ENCODE data around the gene TCF7L1.
A peak's percentile ranks its signal among the peaks of the same experiment; 100 is the strongest.

The TCF7L1 gene

DNA sequence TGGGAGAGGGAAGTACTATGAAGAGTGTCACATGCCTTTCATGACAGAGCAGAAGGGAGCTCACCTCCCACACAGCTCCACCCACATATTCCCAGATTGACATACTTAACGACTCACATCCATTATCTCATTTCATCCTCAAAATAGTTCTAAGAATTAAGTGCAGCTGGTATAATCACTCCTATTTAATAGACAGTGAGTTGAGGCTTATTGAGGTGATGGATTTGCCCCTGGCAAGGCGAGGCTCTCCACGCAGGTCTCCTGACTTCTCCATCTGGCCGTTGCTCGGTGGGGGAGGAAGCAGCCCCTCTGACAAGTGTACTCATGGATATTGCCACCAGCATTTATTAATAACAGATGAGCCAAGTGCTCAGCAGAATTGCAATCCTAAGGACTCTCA is 113.2 kb downstream of the TCF7L1 start:
- TF ChIP-seq PPARA (CRISPR knock-in tag; IDR thresholded peaks at IDR 0.05; ENCODE audit: borderline replicate concordance) (no peak), TOX (CRISPR knock-in tag; IDR thresholded peaks at IDR 0.05; ENCODE audit: borderline replicate concordance) (no peak), TSHZ2 (CRISPR knock-in tag; IDR thresholded peaks at IDR 0.05) (0 out of 2 replicates have a peak, but pooled peaks have one; percentile 23), ESRRG (CRISPR knock-in tag; IDR thresholded peaks at IDR 0.05) (no peak), ARNTL (CRISPR knock-in tag; IDR thresholded peaks at IDR 0.05; ENCODE audit: borderline replicate concordance, low read depth) (no peak), POU6F1 (CRISPR knock-in tag; IDR thresholded peaks at IDR 0.05; ENCODE audit: borderline replicate concordance, low read depth) (no peak), ZC3H10 (CRISPR knock-in tag; IDR thresholded peaks at IDR 0.05) (no peak), TCF4 (CRISPR knock-in tag; IDR thresholded peaks at IDR 0.05; ENCODE audit: borderline replicate concordance) (peak; percentile 58; the same call in 1 of the 2 replicates), CSDC2 (CRISPR knock-in tag; IDR thresholded peaks at IDR 0.05) (no peak), OSR1 (CRISPR knock-in tag; IDR thresholded peaks at IDR 0.05) (no peak)
- TF ChIP-seq, protein P1, sequence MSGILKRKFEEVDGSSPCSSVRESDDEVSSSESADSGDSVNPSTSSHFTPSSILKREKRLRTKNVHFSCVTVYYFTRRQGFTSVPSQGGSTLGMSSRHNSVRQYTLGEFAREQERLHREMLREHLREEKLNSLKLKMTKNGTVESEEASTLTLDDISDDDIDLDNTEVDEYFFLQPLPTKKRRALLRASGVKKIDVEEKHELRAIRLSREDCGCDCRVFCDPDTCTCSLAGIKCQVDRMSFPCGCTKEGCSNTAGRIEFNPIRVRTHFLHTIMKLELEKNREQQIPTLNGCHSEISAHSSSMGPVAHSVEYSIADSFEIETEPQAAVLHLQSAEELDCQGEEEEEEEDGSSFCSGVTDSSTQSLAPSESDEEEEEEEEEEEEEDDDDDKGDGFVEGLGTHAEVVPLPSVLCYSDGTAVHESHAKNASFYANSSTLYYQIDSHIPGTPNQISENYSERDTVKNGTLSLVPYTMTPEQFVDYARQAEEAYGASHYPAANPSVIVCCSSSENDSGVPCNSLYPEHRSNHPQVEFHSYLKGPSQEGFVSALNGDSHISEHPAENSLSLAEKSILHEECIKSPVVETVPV (CRISPR knock-in tag; IDR thresholded peaks at IDR 0.05) = no peak
- ATAC-seq = peak; percentile 46

DNA sequence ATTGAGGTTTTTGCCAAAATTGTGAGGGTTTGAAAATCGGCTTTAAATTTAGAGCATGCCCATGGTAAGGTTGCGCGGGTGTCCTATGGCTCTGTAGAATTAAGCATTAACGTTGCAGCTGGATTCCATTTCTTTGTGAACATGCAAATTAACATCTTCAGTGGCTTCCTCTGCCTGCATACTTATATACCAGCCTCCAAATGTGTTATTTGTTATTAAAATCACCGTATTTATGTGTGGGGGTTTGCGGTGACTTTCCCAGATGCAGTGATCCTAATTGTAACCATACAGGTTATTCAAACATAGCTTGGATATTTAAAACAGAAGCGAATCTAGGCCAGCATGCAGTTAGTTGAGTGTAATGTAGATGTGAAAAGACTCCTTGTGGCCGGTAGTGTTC is 114.4 kb downstream of the TCF7L1 start:
- no peak for ATAC-seq
- TF ChIP-seq BACH2 (CRISPR knock-in tag; IDR thresholded peaks at IDR 0.05; ENCODE audit: borderline replicate concordance) = no peak
- TF ChIP-seq ZFP3 (CRISPR knock-in tag; IDR thresholded peaks at IDR 0.05) = no peak
- no peak for TF ChIP-seq ISL1 (CRISPR knock-in tag; IDR thresholded peaks at IDR 0.05)
- no peak for TF ChIP-seq ZC3H10 (CRISPR knock-in tag; IDR thresholded peaks at IDR 0.05)
- TF ChIP-seq, protein P2, sequence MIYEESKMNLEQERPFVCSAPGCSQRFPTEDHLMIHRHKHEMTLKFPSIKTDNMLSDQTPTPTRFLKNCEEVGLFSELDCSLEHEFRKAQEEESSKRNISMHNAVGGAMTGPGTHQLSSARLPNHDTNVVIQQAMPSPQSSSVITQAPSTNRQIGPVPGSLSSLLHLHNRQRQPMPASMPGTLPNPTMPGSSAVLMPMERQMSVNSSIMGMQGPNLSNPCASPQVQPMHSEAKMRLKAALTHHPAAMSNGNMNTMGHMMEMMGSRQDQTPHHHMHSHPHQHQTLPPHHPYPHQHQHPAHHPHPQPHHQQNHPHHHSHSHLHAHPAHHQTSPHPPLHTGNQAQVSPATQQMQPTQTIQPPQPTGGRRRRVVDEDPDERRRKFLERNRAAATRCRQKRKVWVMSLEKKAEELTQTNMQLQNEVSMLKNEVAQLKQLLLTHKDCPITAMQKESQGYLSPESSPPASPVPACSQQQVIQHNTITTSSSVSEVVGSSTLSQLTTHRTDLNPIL (CRISPR knock-in tag; IDR thresholded peaks at IDR 0.05; ENCODE audit: low read depth) = no peak
- no peak for TF ChIP-seq ZFP30 (CRISPR knock-in tag; IDR thresholded peaks at IDR 0.05)
- no peak for TF ChIP-seq ZNF70 (CRISPR knock-in tag; IDR thresholded peaks at IDR 0.05)
- no peak for TF ChIP-seq ARNTL (CRISPR knock-in tag; IDR thresholded peaks at IDR 0.05; ENCODE audit: borderline replicate concordance, low read depth)
- no peak for TF ChIP-seq PPARA (CRISPR knock-in tag; IDR thresholded peaks at IDR 0.05; ENCODE audit: borderline replicate concordance)
- TF ChIP-seq POU6F1 (CRISPR knock-in tag; IDR thresholded peaks at IDR 0.05; ENCODE audit: borderline replicate concordance, low read depth) = no peak
- TF ChIP-seq SNAI2 (CRISPR knock-in tag; IDR thresholded peaks at IDR 0.05) = no peak
- no peak for TF ChIP-seq TCF4 (CRISPR knock-in tag; IDR thresholded peaks at IDR 0.05; ENCODE audit: borderline replicate concordance)
- no peak for TF ChIP-seq PATZ1 (CRISPR knock-in tag; IDR thresholded peaks at IDR 0.05; ENCODE audit: borderline replicate concordance)

Measured in SK-N-SH treated with all-trans-retinoic acid at 6 μM for 48 hours (cell line).